Vagina (tissue), 2 donors: ENCODE results near the gene SEC16A. TPM values are rescaled to one million over a fixed set of nuclear protein-coding genes. Genes with fewer than 3 reads are reported as not detected.

Experiments used
- DNase-seq, 2 donors: peaks; one replicate each; pipeline ENCODE4 v3.0.0-alpha.2; 2017; ENCODE audit errors: extremely low spot score in 2 of 2
- H3K27ac ChIP-seq: fragments of 200-600 bp; sonication (generic); one replicate; pipeline ENCODE4 v1.5.1; 2019
- H3K27me3 ChIP-seq: fragments of 200-600 bp; sonication (generic); one replicate; pipeline ENCODE4 v1.5.1; 2019
- H3K36me3 ChIP-seq, 2 donors: fragments of 200-600 bp; sonication (generic); one replicate each; pipeline ENCODE4 v1.5.1; 2017 to 2019
- H3K4me1 ChIP-seq: fragments of 200-600 bp; sonication (generic); one replicate; pipeline ENCODE4 v1.5.1; 2019
- H3K4me3 ChIP-seq, 2 donors: fragments of 200-600 bp; sonication (generic); 1 replicate in 1 of 2; 2 replicates in 1 of 2; pipeline ENCODE4 v1.5.1; 2016 to 2019
- H3K9me3 ChIP-seq: fragments of 200-600 bp; sonication (generic); one replicate; pipeline ENCODE4 v1.5.1; 2019
- POLR2A ChIP-seq, 2 donors: fragments of 450-650 bp; IDR thresholded peaks; one replicate each; pipeline ENCODE4 v1.6.1; 2017; ENCODE audit warnings: antibody characterized with exemption in 2 of 2, mild to moderate bottlenecking in 2 of 2, moderate library complexity in 2 of 2
- POLR2AphosphoS5 ChIP-seq, 2 donors: sonication (generic); formaldehyde crosslinking; IDR thresholded peaks; one replicate each; pipeline ENCODE4 v1.9.0; 2017; ENCODE audit warnings: antibody characterized with exemption in 2 of 2, mild to moderate bottlenecking in 2 of 2, low read depth in 1 of 2; ENCODE audit not compliant: insufficient read depth in 1 of 2
- intact Hi-C: fragments of 100-400 bp; cut with DNase I; formaldehyde crosslinking; loops from one replicate; pipeline ENCODE4 v1.15.1; 2023
- total RNA-seq: library from RNA; depleted of rRNA; stranded (reverse); fragments of >200 nt; gene quantifications from one replicate; pipeline ENCODE4 v1.2.3, GENCODE V29; 2016
- TF ChIP-seq, protein P1 (sequence below), 3 experiments: fragments of 450-650 bp in 2 of 3; fragments of 200-600 bp in 1 of 3; sonication (generic) in 1 of 3; IDR thresholded peaks; one replicate each; pipeline ENCODE4 v1.5.1; 2017 to 2019; ENCODE audit warnings: antibody characterized with exemption in 3 of 3, mild to moderate bottlenecking in 2 of 3, moderate library complexity in 2 of 3

The SEC16A gene
- total RNA-seq, 1 donor from 2014 or later, result 52.3 TPM

DNA sequence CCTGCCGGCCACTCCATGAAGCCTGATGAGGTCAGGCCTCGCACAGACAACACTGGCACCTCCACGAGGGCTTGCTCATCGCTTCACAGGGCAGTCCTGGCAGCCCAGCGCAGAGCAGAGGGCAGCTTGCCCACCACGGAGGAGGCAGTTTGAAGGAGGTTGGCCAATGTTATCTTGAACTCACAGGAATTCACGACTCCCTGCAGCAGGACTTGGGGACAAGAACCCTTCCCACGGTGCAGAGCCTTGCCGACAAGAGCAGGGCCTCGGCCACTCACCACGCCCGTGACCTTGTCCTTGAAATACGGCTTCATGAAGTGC lies 87.9 kb downstream of the SEC16A start:
- no peak for DNase-seq
- TF ChIP-seq, protein P1, sequence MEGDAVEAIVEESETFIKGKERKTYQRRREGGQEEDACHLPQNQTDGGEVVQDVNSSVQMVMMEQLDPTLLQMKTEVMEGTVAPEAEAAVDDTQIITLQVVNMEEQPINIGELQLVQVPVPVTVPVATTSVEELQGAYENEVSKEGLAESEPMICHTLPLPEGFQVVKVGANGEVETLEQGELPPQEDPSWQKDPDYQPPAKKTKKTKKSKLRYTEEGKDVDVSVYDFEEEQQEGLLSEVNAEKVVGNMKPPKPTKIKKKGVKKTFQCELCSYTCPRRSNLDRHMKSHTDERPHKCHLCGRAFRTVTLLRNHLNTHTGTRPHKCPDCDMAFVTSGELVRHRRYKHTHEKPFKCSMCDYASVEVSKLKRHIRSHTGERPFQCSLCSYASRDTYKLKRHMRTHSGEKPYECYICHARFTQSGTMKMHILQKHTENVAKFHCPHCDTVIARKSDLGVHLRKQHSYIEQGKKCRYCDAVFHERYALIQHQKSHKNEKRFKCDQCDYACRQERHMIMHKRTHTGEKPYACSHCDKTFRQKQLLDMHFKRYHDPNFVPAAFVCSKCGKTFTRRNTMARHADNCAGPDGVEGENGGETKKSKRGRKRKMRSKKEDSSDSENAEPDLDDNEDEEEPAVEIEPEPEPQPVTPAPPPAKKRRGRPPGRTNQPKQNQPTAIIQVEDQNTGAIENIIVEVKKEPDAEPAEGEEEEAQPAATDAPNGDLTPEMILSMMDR (IDR thresholded peaks at IDR 0.05), result no peak
- TF ChIP-seq POLR2A (IDR thresholded peaks at IDR 0.05) (no peak), POLR2AphosphoS5 (IDR thresholded peaks at IDR 0.05; ENCODE audit: insufficient read depth in 1 of 2, low read depth in 1 of 2) (no peak)
- Histone ChIP-seq H3K27ac (no peak overlapping the region), H3K4me3 (no peak overlapping the region), H3K9me3 (no peaks in the 10 kb centered on the region), H3K4me1 (peaks cover 13% of the 10 kb centered on the region), H3K36me3 (peaks cover 0 to 73% of the 10 kb centered on the region in 2 donors), H3K27me3 (no peaks in the 10 kb centered on the region)
- intact Hi-C loops, result no loop called here

DNA sequence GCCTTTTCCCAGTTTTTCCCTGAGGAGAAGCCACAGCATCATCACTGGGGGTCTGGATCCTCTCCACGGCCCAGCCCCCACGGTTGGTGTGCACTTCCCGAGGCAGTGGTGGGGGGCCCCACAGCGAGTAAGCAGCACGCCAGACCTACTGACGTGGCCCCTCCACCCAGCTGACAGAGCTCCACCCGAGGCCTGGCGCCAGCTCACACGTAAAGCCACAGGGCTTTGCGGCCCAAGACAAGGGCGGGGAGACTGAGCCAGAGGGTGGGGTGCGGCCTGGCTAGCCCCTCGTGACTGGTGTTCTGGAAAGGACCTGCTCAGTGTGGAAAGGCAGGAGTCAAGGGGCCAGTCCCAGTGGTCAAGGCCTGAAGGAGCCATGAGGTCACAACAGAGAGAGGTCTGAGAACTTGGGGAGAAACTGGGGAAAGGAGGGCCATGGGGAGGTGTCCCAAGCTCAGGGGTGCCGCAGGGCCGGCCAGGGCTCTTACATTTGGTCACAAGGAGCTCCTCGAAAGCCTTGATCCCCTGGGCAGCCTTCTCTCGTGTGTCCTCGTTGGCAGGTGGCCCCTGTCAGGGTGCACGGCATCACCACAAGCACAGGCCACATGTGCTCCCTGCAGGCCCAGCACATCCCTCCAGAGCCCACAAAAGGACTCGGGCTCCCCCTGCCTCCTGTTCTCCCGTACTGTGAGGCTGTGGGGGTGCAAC lies 88.4 kb downstream of the SEC16A start:
- intact Hi-C loops, result no loop called here
- no peak for DNase-seq
- no peak overlapping the region for H3K4me3 ChIP-seq
- H3K4me1 ChIP-seq, result peaks cover 11% of the 10 kb centered on the region
- peaks cover 0 to 78% of the 10 kb centered on the region in 2 donors for H3K36me3 ChIP-seq
- no peaks in the 10 kb centered on the region for H3K27me3 ChIP-seq
- no peaks in the 10 kb centered on the region for H3K9me3 ChIP-seq
- TF ChIP-seq, protein P1 (IDR thresholded peaks at IDR 0.05), result no peak
- TF ChIP-seq POLR2A (IDR thresholded peaks at IDR 0.05) (no peak), POLR2AphosphoS5 (IDR thresholded peaks at IDR 0.05; ENCODE audit: insufficient read depth in 1 of 2, low read depth in 1 of 2) (no peak)
- no peak overlapping the region for H3K27ac ChIP-seq

DNA sequence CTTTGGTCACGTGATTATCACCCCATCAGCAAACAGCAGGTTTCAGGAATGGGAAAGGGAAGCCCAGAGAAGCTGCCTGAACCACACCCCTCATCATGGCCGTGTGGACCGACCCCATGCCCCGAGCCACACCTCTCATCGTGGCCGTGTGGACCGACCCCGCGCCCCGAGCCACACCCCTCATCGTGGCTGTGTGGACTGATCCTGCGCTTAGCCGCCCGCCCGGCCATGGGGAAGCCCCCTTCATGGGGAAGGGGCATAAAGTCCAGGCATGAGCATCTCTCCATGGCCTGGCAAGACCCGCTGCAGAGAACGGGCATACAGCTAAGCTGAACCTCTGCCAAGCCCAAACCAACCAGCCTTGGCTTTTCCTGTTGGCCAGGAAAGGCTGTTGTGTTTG lies 89.3 kb downstream of the SEC16A start:
- TF ChIP-seq POLR2A (IDR thresholded peaks at IDR 0.05) (no peak), POLR2AphosphoS5 (IDR thresholded peaks at IDR 0.05; ENCODE audit: insufficient read depth in 1 of 2, low read depth in 1 of 2) (no peak)
- TF ChIP-seq, protein P1 (IDR thresholded peaks at IDR 0.05), result no peak
- Histone ChIP-seq H3K36me3 (peaks cover 0 to 87% of the 10 kb centered on the region in 2 donors), H3K4me3 (no peak overlapping the region), H3K4me1 (peaks cover 2% of the 10 kb centered on the region), H3K27me3 (no peaks in the 10 kb centered on the region), H3K9me3 (no peaks in the 10 kb centered on the region), H3K27ac (no peak overlapping the region)
- DNase-seq, result no peak
- intact Hi-C loops, result no loop called here

DNA sequence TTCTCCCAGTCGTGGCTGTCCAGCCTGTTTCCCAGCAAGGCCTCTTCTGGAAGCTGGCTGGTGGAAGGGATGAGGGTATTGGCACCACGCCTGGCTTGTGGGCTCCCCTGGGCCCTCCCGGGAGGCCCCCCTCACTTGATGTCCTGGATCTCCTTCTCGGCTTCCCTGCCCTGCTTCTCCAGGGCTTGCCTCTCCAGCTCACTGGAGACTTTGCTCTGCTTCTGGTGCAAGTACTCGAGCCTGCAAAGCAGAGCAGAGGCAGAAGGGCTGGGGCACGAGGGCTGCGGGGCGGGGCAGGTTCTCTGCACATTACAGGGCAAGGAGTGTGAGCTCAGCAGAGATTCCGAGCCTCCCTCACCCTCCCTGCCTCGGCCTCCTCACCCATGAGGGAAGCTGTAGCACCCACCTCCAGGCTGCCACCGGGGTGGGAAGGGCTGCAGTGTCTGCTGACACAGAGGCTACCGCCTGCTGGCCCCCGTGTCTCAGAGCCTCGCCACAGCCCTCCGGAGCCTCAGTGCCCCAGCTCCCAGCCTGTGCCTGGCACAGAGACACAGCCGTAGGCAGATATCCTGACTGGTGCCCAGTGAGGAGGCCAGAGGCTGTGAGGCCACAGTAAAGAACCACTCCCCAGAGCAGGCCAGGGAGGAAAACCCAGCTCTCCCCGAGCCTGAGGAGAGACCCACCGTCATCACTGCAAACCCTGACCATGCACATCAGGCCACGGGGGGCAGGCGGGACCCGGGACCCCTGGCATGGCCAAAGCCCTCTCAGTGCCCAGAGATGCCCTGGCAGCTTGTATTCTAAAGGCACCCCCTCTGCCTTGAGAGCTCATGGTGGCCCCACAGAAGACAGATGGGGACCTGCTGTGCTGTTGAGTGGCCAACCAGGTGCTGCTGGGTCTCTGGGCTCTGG lies 90.0 kb downstream of the SEC16A start:
- no peak overlapping the region for H3K27ac ChIP-seq
- no peak for DNase-seq
- intact Hi-C loops, result no loop called here
- H3K4me1 ChIP-seq, result no peaks in the 10 kb centered on the region
- no peaks in the 10 kb centered on the region for H3K9me3 ChIP-seq
- TF ChIP-seq POLR2AphosphoS5 (IDR thresholded peaks at IDR 0.05; ENCODE audit: insufficient read depth in 1 of 2, low read depth in 1 of 2) (no peak), POLR2A (IDR thresholded peaks at IDR 0.05) (no peak)
- TF ChIP-seq, protein P1 (IDR thresholded peaks at IDR 0.05), result no peak
- no peak overlapping the region for H3K4me3 ChIP-seq
- H3K36me3 ChIP-seq, result peaks cover 0 to 93% of the 10 kb centered on the region in 2 donors
- no peaks in the 10 kb centered on the region for H3K27me3 ChIP-seq
